GM12878 (cell line): ENCODE data around the gene SYT1. TPM values are rescaled to one million over a fixed set of nuclear protein-coding genes. Genes with fewer than 3 reads are reported as not detected.

Experiments
- ATAC-seq: fragments of 200-7000 bp; cut with Tn5 transposase; 3 replicates; pipeline ENCODE4 v1.9.1; 2020; ENCODE audit warnings: mild to moderate bottlenecking, moderate library complexity
- BruUV-seq: library from RNA; stranded (reverse); fragments of 400-500 nt; replicated peaks from 2 replicates; lab custom pipeline; 2021; lab: Mats Ljungman, UMichigan
- CTCF ChIA-PET: fragments of 300-600 bp; sonication (Branson Sonifier 250); formaldehyde crosslinking; extraction: SDS; loops from one replicate; lab custom pipeline; 2021; ENCODE audit warnings: inconsistent platforms; lab: Yijun Ruan, JAX
- POLR2A ChIA-PET: fragments of 350-600 bp; formaldehyde crosslinking; extraction: SDS; loops from one replicate; lab custom pipeline; 2021; ENCODE audit warnings: inconsistent platforms; lab: Charles Lee
- RAD21 ChIA-PET: fragments of 300-600 bp; sonication (Branson Sonifier 250); formaldehyde crosslinking; loops from one replicate; lab custom pipeline; 2023; ENCODE audit warnings: antibody characterized with exemption; ENCODE audit not compliant: unreplicated experiment; lab: Charles Lee
- SMC1A ChIA-PET: fragments of 300-600 bp; sonication (Branson Sonifier 250); formaldehyde crosslinking; loops from one replicate; lab custom pipeline; 2023; ENCODE audit not compliant: unreplicated experiment, uncharacterized antibody; lab: Charles Lee
- DNase-seq: peaks from one replicate; pipeline ENCODE4 v3.0.0-alpha.2; 2011; ENCODE audit warnings: low read depth, low spot score
- FAIRE-seq: peaks from 3 replicates; lab custom pipeline; 2011; peaks lifted over from hg19 to GRCh38; lab: Jason Lieb, UNC
- H2AFZ ChIP-seq: 2 replicates; pipeline ENCODE4 v1.6.0; 2011; ENCODE audit warnings: low read depth, low read length, control low read depth; ENCODE audit not compliant: control insufficient read depth
- H3K27ac ChIP-seq: 2 replicates; pipeline ENCODE4 v1.5.1; 2011; ENCODE audit warnings: control low read depth; ENCODE audit not compliant: control insufficient read depth, insufficient read depth
- H3K27me3 ChIP-seq, 2 experiments: replicated peaks in 1 of 2; 2 replicates each; pipeline versions ENCODE4 v1.6.0 to v1.6.1; 2011; ENCODE audit warnings: low read length in 1 of 2; ENCODE audit not compliant: control insufficient read depth in 2 of 2, insufficient read depth in 2 of 2
- H3K36me3 ChIP-seq, 2 experiments: 2 replicates each; pipeline ENCODE4 v1.5.1; 2011; ENCODE audit warnings: low read length in 1 of 2; ENCODE audit not compliant: control insufficient read depth in 2 of 2, insufficient read depth in 2 of 2
- H3K4me1 ChIP-seq: 2 replicates; pipeline ENCODE4 v1.6.1; 2011; ENCODE audit warnings: mild to moderate bottlenecking, low read length, moderate library complexity, mixed read lengths; ENCODE audit not compliant: control insufficient read depth, insufficient read depth
- H3K4me2 ChIP-seq: 2 replicates; pipeline ENCODE4 v1.6.0; 2011; ENCODE audit warnings: control low read depth; ENCODE audit not compliant: control insufficient read depth, insufficient read depth
- H3K4me3 ChIP-seq: fragments of 200-600 bp; sonication (generic); 2 replicates; pipeline ENCODE4 v1.5.1; 2016
- H3K79me2 ChIP-seq: 2 replicates; pipeline ENCODE4 v1.6.0; 2011; ENCODE audit warnings: low read length; ENCODE audit not compliant: control insufficient read depth, insufficient read depth
- H3K9ac ChIP-seq: 2 replicates; pipeline ENCODE4 v1.8.0; 2011; ENCODE audit warnings: low read length, control low read depth, mixed read lengths; ENCODE audit not compliant: control insufficient read depth, insufficient read depth
- H3K9me3 ChIP-seq: replicated peaks from 3 replicates; pipeline ENCODE4 v1.5.1; 2011; ENCODE audit warnings: mild to moderate bottlenecking, low read length; ENCODE audit not compliant: control insufficient read depth, insufficient read depth
- H4K20me1 ChIP-seq: 2 replicates; pipeline ENCODE4 v1.6.0; 2011; ENCODE audit not compliant: control insufficient read depth, insufficient read depth
- FOS ChIP-seq: IDR thresholded peaks from 3 replicates; pipeline ENCODE4 v1.6.1; 2011; ENCODE audit warnings: borderline replicate concordance; ENCODE audit not compliant: insufficient read length; ENCODE audit errors: extremely low read depth
- HCFC1 ChIP-seq: fragments of 150-350 bp; IDR thresholded peaks from 2 replicates; pipeline ENCODE4 v1.6.1; 2014; ENCODE audit warnings: low read length
- MEF2A ChIP-seq: IDR thresholded peaks from 2 replicates; pipeline ENCODE4 v1.6.1; 2011; ENCODE audit warnings: low read depth, mild to moderate bottlenecking, low read length, moderate library complexity; ENCODE audit not compliant: insufficient read depth
- MTA3 ChIP-seq: IDR thresholded peaks from 2 replicates; pipeline ENCODE4 v1.6.1; 2012; ENCODE audit warnings: low read length, inconsistent platforms, borderline replicate concordance
- PRDM15 ChIP-seq: fragments of 450-650 bp; formaldehyde crosslinking; IDR thresholded peaks from 2 replicates; pipeline ENCODE4 v1.4.0; 2020; ENCODE audit warnings: mild to moderate bottlenecking, moderate library complexity
- RAD51 ChIP-seq: fragments of 450-650 bp; IDR thresholded peaks from 2 replicates; pipeline ENCODE4 v1.6.1; 2016; ENCODE audit warnings: moderate library complexity, mild to moderate bottlenecking, inconsistent platforms
- SP1 ChIP-seq: IDR thresholded peaks from one replicate; pipeline ENCODE4 v1.6.1; 2011; ENCODE audit warnings: low read depth, low read length
- ZNF687 ChIP-seq: fragments of 450-650 bp; IDR thresholded peaks from 2 replicates; pipeline ENCODE4 v1.6.1; 2017; ENCODE audit warnings: mild to moderate bottlenecking, moderate library complexity
- WGBS: methylation state at CpG from one replicate; pipeline ENCODE4 v1.1.6; 2016; ENCODE audit warnings: low lambda C conversion rate; ENCODE audit not compliant: insufficient replicate concordance, insufficient coverage; ENCODE audit errors: missing lambda C conversion rate; 5-methylcytosine and 5-hydroxymethylcytosine counted together
- in situ Hi-C: fragments of 300-500 bp; cut with MboI; formaldehyde crosslinking; loops from 9 replicates; pipeline ENCODE4 v1.14.3; 2018; ENCODE audit warnings: mixed read lengths
- intact Hi-C: fragments of 100-400 bp; cut with micrococcal nuclease; formaldehyde crosslinking; loops from one replicate; pipeline ENCODE4 v1.14.2; 2022; ENCODE audit not compliant: unreplicated experiment
- polyA plus RNA-seq, 11 experiments: library from polyadenylated mRNA; depleted of rRNA in 4 of 11; unstranded in 6 of 11; stranded (reverse) in 5 of 11; fragments of >200 nt; fragmentation: Nextera tagmentation in 4 of 11; fragmentation: Illumina TruSeq in 1 of 11; extraction: Ambion mirVana in 4 of 11; extraction: Trizol in 1 of 11; gene quantifications; 1 replicate in 1 of 11; 2 replicates in 10 of 11; pipeline versions ENCODE4 v1.2.1 to v1.2.3, GENCODE V29; 2011 to 2016; ENCODE audit warnings: inconsistent platforms in 2 of 11, missing spikeins in 2 of 11, low read depth in 1 of 11
- total RNA-seq, 4 experiments: library from RNA; depleted of rRNA in 3 of 4; stranded (reverse); fragments of >200 nt in 3 of 4; fragmentation: Illumina TruSeq in 1 of 4; extraction: Trizol in 1 of 4; gene quantifications; 2 replicates each; pipeline versions ENCODE4 v1.2.1 to v1.2.3, GENCODE V29; 2013 to 2021

The SYT1 gene
- total and polyA plus RNA-seq, 10 of the 15 experiments (the other 5 are each of a cell fraction or from before 2014, with no cell fraction given) = 0.10 to 0.28 TPM; not detected in 8

- TF ChIP-seq ZNF687 = no peak
Observed at GRCh38 chr12:79233341-79233781, 368.8 kb downstream of the SYT1 start (continued).

GRCh38 chr12:79236920-79237319 lies 372.3 kb downstream of the SYT1 start:
- in situ Hi-C loops (no loop called here), intact Hi-C loops (no loop called here)
- TF ChIP-seq RAD51 (no peak), FOS (no peak), MEF2A (no peak), SP1 (no peak), PRDM15 (no peak), HCFC1 (no peak), MTA3 (no peak)
- Histone ChIP-seq H3K9ac (no peak overlapping the region), H2AFZ (no peak overlapping the region), H3K27ac (no peak overlapping the region), H3K4me3 (no peak overlapping the region), H3K36me3 (no peaks in the 10 kb centered on the region), H3K79me2 (no peaks in the 10 kb centered on the region), H3K9me3 (no peaks in the 10 kb centered on the region), H4K20me1 (no peaks in the 10 kb centered on the region), H3K4me1 (no peaks in the 10 kb centered on the region), H3K4me2 (no peak overlapping the region), H3K27me3 (no peaks in the 10 kb centered on the region)
- DNase-seq (no peak), ATAC-seq (no peak), FAIRE-seq (no peak)
- no TSS peak for BruUV-seq
- ChIA-PET SMC1A (no interaction called here), CTCF (no interaction called here), RAD21 (no interaction called here), POLR2A (no interaction called here)
- WGBS = 64% methylated on average over 4 of the region's 4 CpGs
